GM18498 (cell line): ENCODE measurements around the gene METTL4.
"Not testable (repeated sequence)": the region's sequence is repeated elsewhere in the genome, so short reads cannot be mapped to it uniquely, and the experiment has no call there.

ENCODE experiments used
- ATAC-seq: cut with Tn5 transposase; IDR thresholded peaks from one replicate; pipeline ENCODE4 v1.9.1; 2021; ENCODE audit warnings: mild to moderate bottlenecking, moderate library complexity; ENCODE audit not compliant: unreplicated experiment

Gene METTL4

DNA sequence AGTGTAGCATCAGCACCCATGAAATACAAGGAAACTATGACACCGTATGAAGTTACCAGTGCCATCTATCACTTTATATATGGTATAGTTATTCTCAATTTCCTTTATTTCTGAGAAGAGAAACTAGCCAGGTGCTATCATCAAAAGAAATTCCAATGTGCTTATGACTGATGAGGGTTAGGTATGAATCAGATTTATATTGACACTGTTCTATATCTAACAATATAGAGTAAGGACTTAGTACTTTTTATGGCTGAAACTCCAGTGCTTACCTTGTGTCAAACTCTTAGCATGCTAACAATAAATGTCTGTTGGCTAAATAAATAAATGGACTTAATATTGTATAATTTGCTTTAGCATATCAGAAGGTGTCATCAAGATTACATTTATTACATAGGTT lies 6.9 kb downstream of the METTL4 start:
- no peak for ATAC-seq

GRCh38 chr18:2559249-2559648 lies 12.1 kb downstream of the METTL4 start:
- peak; percentile 74 for ATAC-seq

DNA sequence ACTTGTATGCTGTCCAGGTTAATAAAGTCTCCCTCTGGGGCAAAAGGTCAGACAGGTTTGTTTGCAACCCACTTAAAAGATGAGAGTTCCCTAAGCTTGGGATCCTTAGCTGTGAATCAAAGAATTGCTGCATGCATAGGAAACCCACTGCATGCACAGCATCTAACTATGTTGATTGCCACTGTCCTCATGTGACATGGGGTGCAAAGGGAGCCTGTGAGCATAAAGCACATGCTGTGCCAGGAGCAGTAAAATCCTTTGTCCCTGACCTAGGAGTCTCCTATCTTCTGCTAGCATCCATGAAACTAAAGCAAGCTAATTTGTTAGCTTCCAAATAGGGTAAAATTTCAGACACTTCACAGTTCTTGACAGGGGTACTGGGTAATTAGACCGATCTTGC lies 13.8 kb downstream of the METTL4 start:
- no peak for ATAC-seq

GRCh38 chr18:2555895-2556294 lies 15.4 kb downstream of the METTL4 start:
- no peak for ATAC-seq

- ATAC-seq = no peak
Measured at GRCh38 chr18:2554696-2555095, 16.6 kb downstream of the METTL4 start.

DNA sequence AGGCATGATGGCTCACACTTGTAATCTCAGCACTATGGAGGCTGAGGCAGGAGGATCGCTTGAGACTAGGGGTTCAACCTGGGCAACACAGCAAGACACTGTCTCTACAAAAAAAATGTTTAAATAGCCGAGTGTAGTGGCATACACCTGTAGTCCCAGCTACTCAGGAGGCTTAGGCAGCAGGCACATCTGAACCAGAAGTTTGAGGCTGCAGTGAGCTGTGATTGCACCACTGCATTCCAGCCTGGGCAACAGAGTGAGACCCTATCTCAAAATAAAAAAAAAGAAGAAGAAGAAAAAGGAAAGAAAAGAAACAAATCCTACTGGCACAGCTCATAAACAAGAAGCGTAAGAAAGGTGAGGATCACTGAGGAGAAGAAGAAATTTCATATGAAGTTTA lies 19.9 kb downstream of the METTL4 start:
- ATAC-seq = no peak

DNA sequence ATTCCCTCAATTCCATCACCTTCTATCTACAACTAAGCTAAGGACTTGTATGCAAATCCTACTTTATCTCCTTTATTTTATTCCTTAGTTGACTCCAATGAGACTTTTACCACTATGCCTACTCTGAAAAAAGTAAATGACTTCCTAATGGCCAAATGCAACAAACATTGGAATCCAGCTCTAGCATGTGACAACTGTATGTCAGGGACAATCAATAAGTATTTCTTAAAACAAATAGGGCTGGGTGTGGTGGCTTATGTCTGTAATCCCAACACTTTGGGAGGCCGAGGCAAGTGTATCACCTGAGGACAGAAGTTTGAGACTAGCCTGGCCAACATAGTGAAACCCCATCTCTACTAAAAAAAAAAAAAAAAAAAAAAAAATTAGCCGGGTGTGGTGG lies 21.8 kb downstream of the METTL4 start:
- ATAC-seq = no peak

GRCh38 chr18:2547477-2548087 lies 23.7 kb downstream of the METTL4 start:
- peak; percentile 61 for ATAC-seq

- no peak for ATAC-seq
Measured at GRCh38 chr18:2545155-2545554, 26.1 kb downstream of the METTL4 start.

GRCh38 chr18:2541925-2542563 lies 29.3 kb downstream of the METTL4 start:
- peak; percentile 68 for ATAC-seq

DNA sequence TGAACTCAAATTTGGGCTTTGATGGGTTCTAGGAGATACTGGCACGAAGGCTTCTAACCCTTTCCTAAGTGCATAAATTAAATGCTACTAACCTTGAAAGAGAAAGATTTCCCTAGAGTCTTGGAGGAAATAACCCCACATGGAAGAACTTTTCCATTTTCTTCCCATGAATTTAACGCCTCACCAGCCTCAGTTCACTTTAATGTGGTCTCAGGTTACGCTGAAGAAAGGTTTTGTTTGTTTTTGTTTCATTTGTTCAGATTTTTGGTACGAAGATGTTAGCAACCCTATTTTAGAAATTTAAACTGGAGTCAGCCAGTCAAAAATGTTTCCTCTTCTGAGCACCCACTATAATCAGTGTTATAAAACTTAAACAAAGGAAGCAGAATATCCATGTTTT lies 30.7 kb downstream of the METTL4 start:
- ATAC-seq = no peak

GRCh38 chr18:2538844-2539243 lies 32.5 kb downstream of the METTL4 start:
- ATAC-seq = no peak

- no peak for ATAC-seq
Measured at GRCh38 chr18:2538236-2538635, 33.1 kb downstream of the METTL4 start.

DNA sequence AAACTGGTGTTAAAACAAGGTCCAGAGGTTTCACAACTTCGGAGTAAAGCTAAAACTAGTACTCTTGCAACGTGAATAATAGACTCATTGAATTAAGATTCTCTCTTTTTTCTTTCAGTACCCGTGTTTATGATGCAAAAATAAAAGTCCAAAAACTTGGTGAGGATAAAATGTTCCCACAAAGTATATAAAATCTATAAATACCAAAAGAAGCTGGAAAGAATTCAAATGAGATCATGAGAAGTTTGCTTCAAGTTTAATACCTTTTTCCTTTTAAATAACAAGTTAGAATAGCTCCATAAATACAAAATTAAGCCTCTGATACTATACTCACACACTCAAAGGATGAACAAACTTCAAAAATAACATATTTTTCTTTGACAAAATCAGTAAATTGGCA lies 34.0 kb downstream of the METTL4 start:
- ATAC-seq = no peak

- ATAC-seq = no peak
Measured at GRCh38 chr18:2536493-2536892, 34.8 kb downstream of the METTL4 start.

- no peak for ATAC-seq
Measured at GRCh38 chr18:2536063-2536462, 35.2 kb downstream of the METTL4 start.

DNA sequence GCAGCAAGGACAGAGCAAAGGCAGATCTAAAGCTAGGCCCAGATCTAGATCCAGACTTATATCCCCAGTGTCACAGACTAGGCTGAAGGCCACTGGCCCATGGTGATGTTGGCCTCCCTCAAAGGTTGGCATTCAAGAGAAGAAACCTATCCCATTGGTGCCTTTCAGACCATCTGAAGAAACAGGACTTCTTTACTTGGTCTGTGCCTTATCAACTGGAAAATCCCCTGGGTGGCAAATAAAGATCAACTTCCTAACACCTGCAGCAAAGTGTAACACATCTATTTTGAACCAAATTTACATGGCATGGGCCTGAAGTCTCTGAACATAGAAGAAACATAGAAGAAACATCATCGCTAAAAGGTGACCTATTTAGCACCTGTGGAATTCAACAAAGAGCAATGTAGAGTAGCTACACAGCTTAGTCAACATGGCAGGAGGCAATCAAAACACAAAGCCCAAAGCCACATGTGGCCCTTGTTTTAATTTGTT lies 35.8 kb downstream of the METTL4 start:
- no peak for ATAC-seq

DNA sequence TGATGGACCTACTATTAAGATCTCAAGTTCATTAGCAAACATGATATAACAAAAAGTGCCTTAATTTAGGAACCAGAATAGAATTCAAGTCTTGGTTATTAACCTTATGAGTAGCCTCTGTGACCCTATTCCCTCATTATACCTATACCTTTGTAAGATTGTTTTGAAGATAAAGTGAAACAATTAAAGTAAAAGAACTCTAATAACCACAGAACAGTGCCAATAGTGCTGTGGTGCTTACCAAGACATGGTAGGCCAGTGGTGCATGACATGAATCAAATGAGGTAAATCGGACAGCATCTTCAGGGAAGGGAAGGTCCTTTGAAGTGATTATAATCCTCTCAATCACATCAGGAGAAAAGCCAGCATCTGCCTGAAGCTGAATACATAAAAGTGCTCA lies 36.4 kb downstream of the METTL4 start:
- no peak for ATAC-seq

DNA sequence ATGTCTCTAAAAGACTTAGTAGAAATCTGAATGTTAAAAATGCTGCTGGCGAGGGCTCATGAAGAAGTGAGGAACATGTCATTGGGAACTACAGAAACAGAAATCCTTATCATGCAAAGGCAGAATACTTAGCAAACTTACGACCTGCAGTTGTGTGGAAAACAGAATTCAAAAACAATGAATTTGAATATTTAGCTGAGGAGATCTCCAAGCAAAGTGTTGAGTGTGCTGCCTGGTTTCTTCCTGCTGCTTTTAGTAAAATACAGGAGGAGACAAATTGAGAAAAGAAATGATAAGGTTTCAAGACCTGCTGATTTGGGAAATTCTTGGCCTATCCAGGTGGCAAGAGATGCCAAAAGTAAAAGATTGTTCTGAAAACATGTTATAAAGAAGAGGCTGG lies 38.5 kb downstream of the METTL4 start:
- no peak for ATAC-seq

DNA sequence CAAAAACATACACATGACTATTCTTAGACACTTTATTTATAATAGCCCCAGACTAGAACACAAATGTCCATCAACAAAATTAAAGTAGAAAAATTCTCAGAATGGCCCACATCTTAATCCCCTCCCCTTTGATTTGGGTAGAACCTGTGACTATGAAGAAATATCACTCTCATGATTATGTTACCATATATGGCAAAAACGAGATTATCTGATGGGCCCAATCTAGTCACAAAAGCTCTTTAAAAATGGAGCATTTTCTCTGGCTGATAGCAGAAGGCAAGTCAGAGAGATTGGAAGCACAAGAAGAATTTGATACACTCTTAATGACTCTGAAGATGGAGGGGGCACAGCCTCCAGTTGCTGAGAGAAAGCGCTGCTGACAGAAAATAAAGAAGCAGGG lies 39.6 kb downstream of the METTL4 start:
- ATAC-seq = no peak

- ATAC-seq = no peak
Measured at GRCh38 chr18:2529154-2529553, 42.2 kb downstream of the METTL4 start.

DNA sequence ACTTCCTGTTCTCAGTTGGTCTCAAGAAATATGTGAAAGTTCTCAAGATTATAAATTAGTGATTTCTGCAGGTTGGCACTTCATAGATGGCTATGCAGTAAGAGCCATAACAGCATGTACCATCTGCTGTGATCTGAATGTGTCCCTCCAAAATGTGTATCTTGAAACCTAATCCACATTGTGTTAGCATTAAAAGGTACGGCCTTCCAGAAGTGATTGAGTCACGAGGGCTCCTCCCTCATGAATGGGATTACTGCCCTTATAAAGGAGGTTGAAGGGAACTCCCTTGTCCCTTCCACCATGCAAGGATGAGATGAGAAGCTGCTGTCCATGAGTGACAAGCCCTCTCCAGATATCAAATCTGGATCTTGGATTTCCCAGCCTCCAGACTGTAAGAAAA lies 45.0 kb downstream of the METTL4 start:
- ATAC-seq = no peak

- not testable (repeated sequence) for ATAC-seq
Measured at GRCh38 chr18:2524794-2525198, 46.5 kb downstream of the METTL4 start.
